GM21717 (cell line): ENCODE data around the gene PTPRQ.

ENCODE experiments used
- ATAC-seq: cut with Tn5 transposase; IDR thresholded peaks from one replicate; pipeline ENCODE4 v1.9.1; 2021; ENCODE audit warnings: mild to moderate bottlenecking, moderate library complexity; ENCODE audit not compliant: unreplicated experiment

PTPRQ gene

GRCh38 chr12:80716696-80717469 lies 272.8 kb downstream of the PTPRQ start, which contains the start of gene MYF5:
Gene MYF5 (plus strand): TSS chr12:80716912. CDS start chr12:80717064, 152 bp downstream.
- ATAC-seq, result no peak

- no peak for ATAC-seq
Observed at GRCh38 chr12:80717856-80718255, 273.8 kb downstream of the PTPRQ start.

GRCh38 chr12:80720516-80720915 lies 276.5 kb downstream of the PTPRQ start:
- no peak for ATAC-seq

- ATAC-seq, result no peak
Observed at GRCh38 chr12:80721326-80721725, 277.3 kb downstream of the PTPRQ start.
